Gastroesophageal sphincter (tissue), 4 donors: Measurements from ENCODE around the gene BARD1. TPM values are rescaled to one million over a fixed set of nuclear protein-coding genes. Genes with fewer than 3 reads are reported as not detected.

Experiments
- ATAC-seq: fragments of 150-250 bp; one replicate; pipeline ENCODE4 v1.9.1; 2016; ENCODE audit warnings: mild to moderate bottlenecking, moderate library complexity
- H3K27ac ChIP-seq, 4 donors: fragments of 200-600 bp; sonication (generic) in 3 of 4; 1 replicate in 3 of 4; 2 replicates in 1 of 4; pipeline ENCODE4 v1.5.1; 2016 to 2019
- H3K27me3 ChIP-seq: fragments of 200-600 bp; sonication (generic); one replicate; pipeline ENCODE4 v1.5.1; 2019
- H3K36me3 ChIP-seq, 2 donors: fragments of 200-600 bp; sonication (generic); one replicate each; pipeline ENCODE4 v1.5.1; 2019; ENCODE audit warnings: control low read depth in 1 of 2
- H3K4me1 ChIP-seq, 3 donors: fragments of 200-600 bp; sonication (generic); 1 replicate in 2 of 3; 2 replicates in 1 of 3; pipeline ENCODE4 v1.5.1; 2016 to 2019; ENCODE audit warnings: control low read depth in 2 of 3
- H3K4me3 ChIP-seq, 2 donors: fragments of 200-600 bp; sonication (generic); one replicate each; pipeline ENCODE4 v1.5.1; 2019; ENCODE audit warnings: mild to moderate bottlenecking in 1 of 2, moderate library complexity in 1 of 2
- H3K9me3 ChIP-seq, 3 donors: fragments of 200-600 bp; sonication (generic); one replicate each; pipeline ENCODE4 v1.5.1; 2017 to 2019; ENCODE audit warnings: control low read depth in 2 of 3
- EP300 ChIP-seq: sonication (generic); formaldehyde crosslinking; IDR thresholded peaks from one replicate; pipeline ENCODE4 v1.6.1; 2017; ENCODE audit warnings: antibody characterized with exemption, mild to moderate bottlenecking
- POLR2A ChIP-seq, 2 donors: fragments of 450-650 bp; IDR thresholded peaks; one replicate each; pipeline ENCODE4 v1.6.1; 2017; ENCODE audit warnings: antibody characterized with exemption in 2 of 2, mild to moderate bottlenecking in 2 of 2, moderate library complexity in 1 of 2
- POLR2AphosphoS5 ChIP-seq: sonication (generic); formaldehyde crosslinking; IDR thresholded peaks from one replicate; pipeline ENCODE4 v1.6.1; 2017; ENCODE audit warnings: antibody characterized with exemption
- WGBS, 2 donors: methylation state at CpG; one replicate each; pipeline ENCODE4 v1.1.5; 2018; ENCODE audit warnings: low coverage in 1 of 2; 5-methylcytosine and 5-hydroxymethylcytosine counted together
- total RNA-seq, 4 donors: library from RNA; depleted of rRNA; stranded (reverse); fragments of >200 nt; gene quantifications; one replicate each; pipeline ENCODE4 v1.1.0, GENCODE V29; 2016
- TF ChIP-seq, protein P1 (sequence below), 4 experiments: fragments of 200-600 bp in 2 of 4; fragments of 450-650 bp in 2 of 4; sonication (generic) in 1 of 4; IDR thresholded peaks; one replicate each; pipeline ENCODE4 v1.5.1; 2017 to 2019; ENCODE audit warnings: antibody characterized with exemption in 4 of 4, mild to moderate bottlenecking in 2 of 4, moderate library complexity in 2 of 4

BARD1 gene
- total RNA-seq, 4 donors from 2014 or later, result 13.9 to 52.9 (median 20.1) TPM

DNA sequence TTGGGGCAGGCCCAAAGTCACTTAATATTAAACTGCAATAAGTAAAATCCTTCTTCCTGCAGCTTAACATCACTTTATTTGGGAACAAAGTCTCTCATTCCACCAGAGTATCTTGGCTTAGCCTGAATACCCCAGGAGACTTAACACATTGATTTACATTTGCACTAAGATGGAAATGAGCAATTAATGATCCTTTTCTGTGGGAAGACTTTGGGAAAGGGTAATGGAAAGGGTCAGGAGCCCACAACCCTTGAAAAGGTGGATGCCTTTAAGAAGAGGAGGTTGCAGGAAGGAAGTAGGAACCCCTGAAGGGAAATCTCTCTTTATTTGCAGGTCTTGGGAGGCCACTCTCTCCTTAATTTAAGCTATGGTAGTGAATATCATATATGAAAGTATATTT lies 28.0 kb upstream of the BARD1 start:
- no peaks in the 10 kb centered on the region for H3K27me3 ChIP-seq
- no peak overlapping the region for H3K4me3 ChIP-seq
- H3K4me1 ChIP-seq, result no peaks in the 10 kb centered on the region
- ATAC-seq, result no peak
- no peaks in the 10 kb centered on the region for H3K36me3 ChIP-seq
- H3K9me3 ChIP-seq, result peaks cover 0 to 4% (median 0%) of the 10 kb centered on the region in 3 donors
- no peak overlapping the region for H3K27ac ChIP-seq
- TF ChIP-seq POLR2A (IDR thresholded peaks at IDR 0.05), result no peak
- TF ChIP-seq, protein P1, sequence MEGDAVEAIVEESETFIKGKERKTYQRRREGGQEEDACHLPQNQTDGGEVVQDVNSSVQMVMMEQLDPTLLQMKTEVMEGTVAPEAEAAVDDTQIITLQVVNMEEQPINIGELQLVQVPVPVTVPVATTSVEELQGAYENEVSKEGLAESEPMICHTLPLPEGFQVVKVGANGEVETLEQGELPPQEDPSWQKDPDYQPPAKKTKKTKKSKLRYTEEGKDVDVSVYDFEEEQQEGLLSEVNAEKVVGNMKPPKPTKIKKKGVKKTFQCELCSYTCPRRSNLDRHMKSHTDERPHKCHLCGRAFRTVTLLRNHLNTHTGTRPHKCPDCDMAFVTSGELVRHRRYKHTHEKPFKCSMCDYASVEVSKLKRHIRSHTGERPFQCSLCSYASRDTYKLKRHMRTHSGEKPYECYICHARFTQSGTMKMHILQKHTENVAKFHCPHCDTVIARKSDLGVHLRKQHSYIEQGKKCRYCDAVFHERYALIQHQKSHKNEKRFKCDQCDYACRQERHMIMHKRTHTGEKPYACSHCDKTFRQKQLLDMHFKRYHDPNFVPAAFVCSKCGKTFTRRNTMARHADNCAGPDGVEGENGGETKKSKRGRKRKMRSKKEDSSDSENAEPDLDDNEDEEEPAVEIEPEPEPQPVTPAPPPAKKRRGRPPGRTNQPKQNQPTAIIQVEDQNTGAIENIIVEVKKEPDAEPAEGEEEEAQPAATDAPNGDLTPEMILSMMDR (IDR thresholded peaks at IDR 0.05), result no peak
- no peak for TF ChIP-seq POLR2AphosphoS5
- no peak for TF ChIP-seq EP300

DNA sequence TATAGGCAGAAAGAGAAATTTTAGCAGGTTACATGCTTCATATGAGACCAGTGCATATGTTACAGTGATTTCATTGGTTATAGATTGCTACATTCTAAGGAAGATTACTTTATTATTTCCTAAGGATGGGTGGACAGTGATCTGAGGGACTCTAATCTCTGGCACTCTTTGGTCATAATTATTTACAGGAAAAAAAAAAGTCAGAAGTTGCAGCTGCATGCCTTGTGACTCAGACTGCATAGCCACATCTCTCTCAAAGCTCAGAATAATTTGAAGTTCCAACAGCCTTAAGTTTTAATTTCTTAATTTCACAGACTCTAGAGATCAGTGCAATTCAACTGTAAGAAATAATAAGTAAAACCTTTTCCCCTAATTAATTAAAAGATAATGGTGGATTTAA lies 27.1 kb upstream of the BARD1 start:
- Histone ChIP-seq H3K4me1 (no peaks in the 10 kb centered on the region), H3K27ac (no peak overlapping the region), H3K36me3 (no peaks in the 10 kb centered on the region), H3K4me3 (no peak overlapping the region), H3K27me3 (no peaks in the 10 kb centered on the region), H3K9me3 (peaks cover 0 to 4% (median 0%) of the 10 kb centered on the region in 3 donors)
- TF ChIP-seq POLR2AphosphoS5 (no peak), POLR2A (IDR thresholded peaks at IDR 0.05) (no peak), EP300 (no peak)
- TF ChIP-seq, protein P1 (IDR thresholded peaks at IDR 0.05), result no peak
- no peak for ATAC-seq

DNA sequence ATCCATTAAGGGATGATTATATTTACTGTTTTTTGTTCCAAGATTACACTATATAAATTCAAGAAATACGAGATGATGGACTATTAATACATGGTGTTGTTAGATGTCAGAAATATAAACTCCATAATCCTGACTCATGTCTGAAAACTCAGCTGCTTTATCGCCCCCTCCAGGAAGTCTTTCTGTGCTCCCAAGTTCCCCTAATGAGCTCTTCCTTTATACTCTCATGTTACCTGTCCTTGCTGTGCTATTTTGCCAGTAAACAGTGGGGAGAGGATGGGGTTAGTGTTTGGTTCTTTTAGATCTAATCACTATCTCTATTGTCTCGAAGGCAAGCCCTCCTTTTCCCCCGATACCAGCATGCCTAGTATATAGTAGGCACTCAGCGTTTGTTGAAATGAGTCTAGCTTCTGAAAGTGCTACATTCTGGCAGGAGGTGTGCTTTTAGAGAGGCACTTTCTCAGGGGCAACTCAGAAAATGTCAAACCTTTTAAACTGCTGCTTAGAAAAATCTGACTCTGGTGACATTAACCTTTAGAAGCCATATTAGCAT lies 21.4 kb upstream of the BARD1 start:
- Histone ChIP-seq H3K4me3 (no peak overlapping the region), H3K4me1 (no peaks in the 10 kb centered on the region), H3K36me3 (no peaks in the 10 kb centered on the region), H3K27ac (no peak overlapping the region), H3K27me3 (no peaks in the 10 kb centered on the region), H3K9me3 (no peaks in the 10 kb centered on the region)
- 51 to 65% methylated on average over 5 of the region's 5 CpGs for WGBS, 2 donors
- TF ChIP-seq, protein P1 (IDR thresholded peaks at IDR 0.05), result peak in 1 of 4 experiments; percentile 38
- TF ChIP-seq POLR2AphosphoS5, result no peak
- ATAC-seq, result no peak

DNA sequence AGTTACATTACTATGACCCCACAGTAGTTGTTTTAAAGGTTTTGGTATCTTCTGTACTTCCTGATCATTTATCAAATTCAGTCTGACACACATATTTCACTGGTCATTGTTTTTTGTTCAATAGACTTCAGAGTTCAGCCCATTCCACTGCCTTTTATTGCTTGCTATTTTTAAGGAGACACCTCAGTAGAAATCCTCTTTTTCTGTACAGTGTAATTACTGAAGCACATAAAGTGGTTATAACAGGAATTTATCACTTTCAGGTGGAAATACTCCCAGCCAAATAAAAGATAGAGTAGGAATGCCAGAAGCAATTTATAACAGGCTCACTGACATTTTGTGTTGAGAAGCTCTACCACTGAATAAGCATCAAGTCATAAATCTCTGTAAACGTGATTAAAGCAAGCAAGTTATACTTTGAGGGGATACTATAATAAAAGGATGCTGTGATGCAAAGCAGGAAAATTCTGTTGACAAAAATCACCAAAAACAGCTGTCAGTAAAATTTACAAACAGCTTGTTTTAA lies 6.6 kb upstream of the BARD1 start:
- WGBS, 2 donors, result 9 to 25% methylated on average over 1 of the region's 1 CpG

DNA sequence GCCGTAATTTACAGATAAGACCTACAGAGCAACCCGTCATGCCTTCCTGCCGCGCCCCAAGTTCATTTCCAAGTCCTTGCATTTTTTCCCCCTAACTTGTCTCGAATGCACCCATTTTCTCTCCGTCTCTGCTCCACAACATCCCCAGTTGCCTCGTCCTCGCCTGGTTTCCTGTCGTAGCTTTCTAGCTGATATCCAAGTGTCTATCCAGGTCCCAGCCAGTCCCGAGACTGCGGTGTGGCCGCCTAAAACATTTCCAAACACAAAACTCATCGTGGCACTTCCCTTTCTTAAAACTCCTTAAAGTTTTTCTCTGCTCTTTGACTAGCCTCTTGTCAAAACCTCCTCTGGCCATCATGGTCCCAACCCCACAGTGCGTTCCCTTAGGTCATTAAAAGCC lies 1.2 kb upstream of the BARD1 start:
- H3K4me1 ChIP-seq, result peaks cover 0 to 29% (median 2%) of the 10 kb centered on the region in 3 donors
- H3K27ac ChIP-seq, result peak overlapping the region in 3 of 4 donors; percentile 91 to 96 (median 92)
- no peak for TF ChIP-seq POLR2AphosphoS5
- TF ChIP-seq EP300, result no peak
- TF ChIP-seq POLR2A (IDR thresholded peaks at IDR 0.05), result no peak
- TF ChIP-seq, protein P1 (IDR thresholded peaks at IDR 0.05), result no peak
- H3K4me3 ChIP-seq, result peak overlapping the region; percentile 29 to 68
- no peaks in the 10 kb centered on the region for H3K9me3 ChIP-seq
- no peaks in the 10 kb centered on the region for H3K27me3 ChIP-seq
- ATAC-seq, result no peak
- no peaks in the 10 kb centered on the region for H3K36me3 ChIP-seq
- 45 to 63% methylated on average over 14 of the region's 14 CpGs for WGBS, 2 donors

More for the DNA sequence above, 6.6 kb upstream of the BARD1 start:
- Histone ChIP-seq H3K9me3 (no peaks in the 10 kb centered on the region), H3K27ac (no peak overlapping the region), H3K27me3 (peaks cover 8% of the 10 kb centered on the region), H3K36me3 (no peaks in the 10 kb centered on the region), H3K4me3 (no peak overlapping the region), H3K4me1 (no peaks in the 10 kb centered on the region)
- TF ChIP-seq POLR2AphosphoS5 (no peak), POLR2A (IDR thresholded peaks at IDR 0.05) (no peak), EP300 (no peak)
- TF ChIP-seq, protein P1 (IDR thresholded peaks at IDR 0.05), result no peak
- no peak for ATAC-seq
